ENCODE results near the gene UNC93A. TPM values are rescaled to one million over a fixed set of nuclear protein-coding genes. Genes with fewer than 3 reads are reported as not detected.
"Not testable (repeated sequence)": the region's sequence is repeated elsewhere in the genome, so short reads cannot be mapped to it uniquely, and the experiment has no call there.

The UNC93A gene
- not detected in 2 replicates for total RNA-seq

GRCh38 chr6:167290786-167291622, at the start of gene UNC93A:
TSS of gene UNC93A (plus strand) at chr6:167291315. CDS start at chr6:167291490, 175 bp downstream.
- Histone ChIP-seq H3K4me3 (ENCODE audit: insufficient read depth, low read length) (no peak within 1 kb of the TSS), H3K36me3 (ENCODE audit: insufficient read depth, low read length) (no peaks in the 10 kb centered on the region), H3K79me2 (ENCODE audit: insufficient read depth, low read length) (no peaks in the 10 kb centered on the region), H3K9me3 (ENCODE audit: low read depth, low read length) (no peaks in the 10 kb centered on the region), H2AFZ (ENCODE audit: low read length) (no peak within 1 kb of the TSS), H3K27ac (ENCODE audit: low read depth, low read length) (no peak within 1 kb of the TSS), H3K27me3 (ENCODE audit: insufficient read depth, low read length) (no peaks in the 10 kb centered on the region), H4K20me1 (ENCODE audit: insufficient read depth, low read length) (no peaks in the 10 kb centered on the region), H3K4me1 (ENCODE audit: insufficient read depth, low read length) (no peaks in the 10 kb centered on the region), H3K4me2 (ENCODE audit: insufficient read depth, low read length) (no peak within 1 kb of the TSS)
- DNase-seq (ENCODE audit: insufficient read length, low spot score, missing footprints), result peak; percentile 26
- TF ChIP-seq, protein P1, sequence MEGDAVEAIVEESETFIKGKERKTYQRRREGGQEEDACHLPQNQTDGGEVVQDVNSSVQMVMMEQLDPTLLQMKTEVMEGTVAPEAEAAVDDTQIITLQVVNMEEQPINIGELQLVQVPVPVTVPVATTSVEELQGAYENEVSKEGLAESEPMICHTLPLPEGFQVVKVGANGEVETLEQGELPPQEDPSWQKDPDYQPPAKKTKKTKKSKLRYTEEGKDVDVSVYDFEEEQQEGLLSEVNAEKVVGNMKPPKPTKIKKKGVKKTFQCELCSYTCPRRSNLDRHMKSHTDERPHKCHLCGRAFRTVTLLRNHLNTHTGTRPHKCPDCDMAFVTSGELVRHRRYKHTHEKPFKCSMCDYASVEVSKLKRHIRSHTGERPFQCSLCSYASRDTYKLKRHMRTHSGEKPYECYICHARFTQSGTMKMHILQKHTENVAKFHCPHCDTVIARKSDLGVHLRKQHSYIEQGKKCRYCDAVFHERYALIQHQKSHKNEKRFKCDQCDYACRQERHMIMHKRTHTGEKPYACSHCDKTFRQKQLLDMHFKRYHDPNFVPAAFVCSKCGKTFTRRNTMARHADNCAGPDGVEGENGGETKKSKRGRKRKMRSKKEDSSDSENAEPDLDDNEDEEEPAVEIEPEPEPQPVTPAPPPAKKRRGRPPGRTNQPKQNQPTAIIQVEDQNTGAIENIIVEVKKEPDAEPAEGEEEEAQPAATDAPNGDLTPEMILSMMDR (IDR thresholded peaks at IDR 0.05; ENCODE audit: extremely low read depth, low read depth, low read length), result no peak

DNA sequence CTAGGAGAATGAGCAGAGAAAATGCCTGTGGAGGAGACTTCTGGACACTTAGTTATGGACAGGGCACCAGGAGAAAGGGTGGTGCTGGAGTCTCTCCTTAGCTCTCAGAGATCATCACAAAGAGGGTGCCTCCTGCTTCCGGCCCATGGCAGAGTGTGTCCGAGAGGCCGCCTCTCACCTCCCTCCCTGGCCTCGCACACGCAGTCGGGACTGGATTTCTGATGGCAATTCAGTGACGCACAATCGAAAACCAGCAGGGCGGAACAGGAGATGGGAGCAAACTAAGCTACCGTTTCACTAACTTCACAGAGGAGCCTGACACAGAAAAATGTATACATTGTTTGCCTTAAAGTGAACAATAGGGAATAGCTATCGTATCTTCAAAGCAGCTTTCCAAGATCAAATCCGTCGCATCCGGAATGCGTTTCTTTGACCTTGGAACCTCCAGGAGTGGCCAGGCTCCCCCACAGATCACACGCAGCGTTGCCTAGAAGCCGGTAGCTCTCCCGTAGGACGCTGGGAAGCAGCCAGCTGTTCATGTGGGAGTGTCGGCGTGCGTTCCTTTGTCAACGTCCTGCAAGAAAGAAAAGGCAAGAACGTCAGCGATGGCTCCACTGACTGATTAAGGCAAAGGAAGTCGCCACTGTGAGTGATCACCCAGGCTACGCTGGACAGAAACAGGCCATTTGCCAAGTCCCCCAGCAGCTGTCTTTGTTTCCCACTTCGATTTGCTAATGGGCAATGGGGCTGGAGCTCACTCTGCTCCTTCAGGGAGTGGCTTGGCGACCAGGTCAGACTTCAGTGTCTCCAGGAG, 49.6 kb upstream of the UNC93A start:
- H3K4me2 ChIP-seq (ENCODE audit: insufficient read depth, low read length), result not testable (repeated sequence)

GRCh38 chr6:167242135-167242506, 49.0 kb upstream of the UNC93A start:
- not testable (repeated sequence) for H3K4me2 ChIP-seq (ENCODE audit: insufficient read depth, low read length); H3K36me3 ChIP-seq (ENCODE audit: insufficient read depth, low read length); H3K27me3 ChIP-seq (ENCODE audit: insufficient read depth, low read length); H3K27ac ChIP-seq (ENCODE audit: low read depth, low read length); H3K4me1 ChIP-seq (ENCODE audit: insufficient read depth, low read length); DNase-seq (ENCODE audit: insufficient read length, low spot score, missing footprints); H3K79me2 ChIP-seq (ENCODE audit: insufficient read depth, low read length); H3K4me3 ChIP-seq (ENCODE audit: insufficient read depth, low read length); H2AFZ ChIP-seq (ENCODE audit: low read length); H4K20me1 ChIP-seq (ENCODE audit: insufficient read depth, low read length); H3K9me3 ChIP-seq (ENCODE audit: low read depth, low read length)

More for the DNA sequence above, 49.6 kb upstream of the UNC93A start:
- H3K9me3 ChIP-seq (ENCODE audit: low read depth, low read length); DNase-seq (ENCODE audit: insufficient read length, low spot score, missing footprints); H4K20me1 ChIP-seq (ENCODE audit: insufficient read depth, low read length); H3K36me3 ChIP-seq (ENCODE audit: insufficient read depth, low read length); H3K27ac ChIP-seq (ENCODE audit: low read depth, low read length); H3K79me2 ChIP-seq (ENCODE audit: insufficient read depth, low read length); H3K27me3 ChIP-seq (ENCODE audit: insufficient read depth, low read length); H2AFZ ChIP-seq (ENCODE audit: low read length); H3K4me1 ChIP-seq (ENCODE audit: insufficient read depth, low read length); H3K4me3 ChIP-seq (ENCODE audit: insufficient read depth, low read length): not testable (repeated sequence)

GRCh38 chr6:167242511-167243051, 48.5 kb upstream of the UNC93A start:
- H3K36me3 ChIP-seq (ENCODE audit: insufficient read depth, low read length); H3K4me3 ChIP-seq (ENCODE audit: insufficient read depth, low read length); H3K27me3 ChIP-seq (ENCODE audit: insufficient read depth, low read length); DNase-seq (ENCODE audit: insufficient read length, low spot score, missing footprints); H3K27ac ChIP-seq (ENCODE audit: low read depth, low read length); H3K4me2 ChIP-seq (ENCODE audit: insufficient read depth, low read length); H3K4me1 ChIP-seq (ENCODE audit: insufficient read depth, low read length); H3K79me2 ChIP-seq (ENCODE audit: insufficient read depth, low read length); H2AFZ ChIP-seq (ENCODE audit: low read length); H4K20me1 ChIP-seq (ENCODE audit: insufficient read depth, low read length); H3K9me3 ChIP-seq (ENCODE audit: low read depth, low read length): not testable (repeated sequence)

DNA sequence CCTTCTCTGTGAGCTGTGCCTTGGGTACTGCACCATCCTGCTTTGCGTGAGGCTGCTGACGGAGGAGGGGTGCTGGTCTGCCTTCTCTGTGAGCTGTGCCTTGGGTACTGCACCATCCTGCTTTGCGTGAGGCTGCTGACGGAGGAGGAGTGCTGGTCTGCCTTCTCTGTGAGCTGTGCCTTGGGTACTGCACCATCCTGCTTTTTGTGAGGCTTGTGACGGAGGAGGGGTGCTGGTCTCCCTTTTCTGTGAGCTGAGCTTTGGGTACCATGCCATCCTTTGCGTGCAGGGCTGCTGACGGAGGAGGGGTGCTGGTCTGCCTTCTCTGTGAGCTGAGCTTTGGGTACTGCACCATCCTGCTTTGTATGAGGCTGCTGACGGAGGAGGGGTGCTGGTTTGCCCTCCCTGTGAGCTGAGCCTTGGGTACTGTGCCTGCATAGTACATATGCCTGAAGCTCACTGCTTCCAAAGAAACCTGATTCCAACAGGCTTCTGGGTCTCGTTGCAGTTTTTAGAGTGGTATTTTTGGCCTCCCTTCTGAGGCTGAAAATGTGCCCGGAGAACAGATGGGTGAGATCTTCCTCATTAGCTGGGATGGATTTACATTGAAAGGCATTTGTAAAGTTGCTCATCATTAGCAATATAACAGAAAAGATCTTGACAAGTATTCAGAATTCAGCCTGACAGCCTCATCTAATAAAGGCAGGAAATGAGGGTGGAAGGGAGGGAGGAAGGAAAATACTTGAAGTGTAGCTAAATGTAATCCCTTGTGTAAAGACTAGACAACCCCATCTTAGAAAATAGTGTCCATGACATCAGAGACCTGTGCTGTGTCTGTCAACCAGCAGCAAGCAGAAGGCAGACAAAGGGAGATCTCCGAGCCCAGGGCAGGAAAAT, 46.8 kb upstream of the UNC93A start:
- no peak for DNase-seq (ENCODE audit: insufficient read length, low spot score, missing footprints)
- no peaks in the 10 kb centered on the region for H4K20me1 ChIP-seq (ENCODE audit: insufficient read depth, low read length)
- H3K36me3 ChIP-seq (ENCODE audit: insufficient read depth, low read length), result no peaks in the 10 kb centered on the region
- no peaks in the 10 kb centered on the region for H3K4me1 ChIP-seq (ENCODE audit: insufficient read depth, low read length)
- H2AFZ ChIP-seq (ENCODE audit: low read length), result no peak overlapping the region
- H3K4me2 ChIP-seq (ENCODE audit: insufficient read depth, low read length), result no peak overlapping the region
- H3K27me3 ChIP-seq (ENCODE audit: insufficient read depth, low read length), result no peaks in the 10 kb centered on the region
- H3K4me3 ChIP-seq (ENCODE audit: insufficient read depth, low read length), result no peak overlapping the region
- TF ChIP-seq, protein P1 (IDR thresholded peaks at IDR 0.05; ENCODE audit: extremely low read depth, low read depth, low read length), result no peak
- no peak overlapping the region for H3K27ac ChIP-seq (ENCODE audit: low read depth, low read length)
- H3K79me2 ChIP-seq (ENCODE audit: insufficient read depth, low read length), result no peaks in the 10 kb centered on the region
- H3K9me3 ChIP-seq (ENCODE audit: low read depth, low read length), result no peaks in the 10 kb centered on the region
